Activated CD8-positive, alpha-beta memory T cell treated with anti-CD3 and anti-CD28 coated beads for 4 hours (primary cell): Measurements from ENCODE around the gene NOC4L.
"Not testable (repeated sequence)": the region's sequence is repeated elsewhere in the genome, so short reads cannot be mapped to it uniquely, and the experiment has no call there.

Source experiments
- DNase-seq, 2 donors: peaks; one replicate each; pipeline ENCODE4 v3.0.0-alpha.2; 2020; ENCODE audit warnings: low read depth in 2 of 2

NOC4L gene

DNA sequence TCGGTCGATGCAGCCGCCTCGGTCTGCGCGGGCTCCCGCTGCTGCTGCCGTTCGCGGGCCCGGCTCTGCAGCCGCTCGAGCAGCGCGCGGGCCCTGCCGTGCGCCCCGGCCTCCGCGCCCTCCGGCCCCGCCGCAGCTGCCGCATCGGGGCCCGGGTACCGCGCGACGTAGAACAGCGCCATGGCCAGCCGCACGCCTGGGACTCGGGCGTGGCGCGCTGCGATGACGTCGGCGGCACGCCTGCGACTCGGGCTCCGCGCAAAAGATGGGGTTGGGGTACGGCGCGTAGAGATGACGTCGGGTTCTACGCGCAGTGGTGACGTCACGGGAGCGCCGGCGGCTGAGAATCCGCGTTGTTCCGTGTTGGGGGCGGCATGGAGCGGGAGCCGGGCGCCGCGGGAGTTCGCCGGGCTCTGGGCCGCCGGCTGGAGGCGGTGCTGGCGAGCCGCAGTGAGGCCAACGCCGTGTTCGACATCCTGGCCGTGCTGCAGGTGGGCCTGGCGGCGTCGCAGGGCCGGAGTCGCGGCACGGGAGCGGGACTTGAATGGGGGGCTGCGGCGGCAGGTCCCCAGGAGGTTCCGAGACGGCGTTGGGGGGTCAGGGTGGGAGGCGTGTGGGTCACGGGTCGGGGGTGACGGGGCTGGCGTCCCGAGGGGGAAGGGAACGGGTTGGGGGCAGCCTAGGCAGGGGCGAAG lies at the start of gene NOC4L, which contains the start of gene DDX51:
Gene NOC4L (plus strand): TSS at position 343 of the 695 bp plus-strand sequence. CDS start 32 bp downstream, at position 375.
Gene DDX51 (minus strand): TSS at position 205 of the 695 bp plus-strand sequence. CDS start 23 bp downstream, at position 182.
- DNase-seq, result peak; percentile 88 to 94

GRCh38 chr12:132095520-132096409 lies 48.5 kb upstream of the NOC4L start:
- DNase-seq, result no peak

- DNase-seq, result no peak
Observed at GRCh38 chr12:132099739-132100138, 44.5 kb upstream of the NOC4L start.

GRCh38 chr12:132100306-132101065 lies 43.8 kb upstream of the NOC4L start:
- no peak for DNase-seq

GRCh38 chr12:132102297-132102696 lies 42.0 kb upstream of the NOC4L start:
- DNase-seq, result no peak

- DNase-seq, result not testable (repeated sequence)
Observed at GRCh38 chr12:132103072-132103471, 41.2 kb upstream of the NOC4L start.

DNA sequence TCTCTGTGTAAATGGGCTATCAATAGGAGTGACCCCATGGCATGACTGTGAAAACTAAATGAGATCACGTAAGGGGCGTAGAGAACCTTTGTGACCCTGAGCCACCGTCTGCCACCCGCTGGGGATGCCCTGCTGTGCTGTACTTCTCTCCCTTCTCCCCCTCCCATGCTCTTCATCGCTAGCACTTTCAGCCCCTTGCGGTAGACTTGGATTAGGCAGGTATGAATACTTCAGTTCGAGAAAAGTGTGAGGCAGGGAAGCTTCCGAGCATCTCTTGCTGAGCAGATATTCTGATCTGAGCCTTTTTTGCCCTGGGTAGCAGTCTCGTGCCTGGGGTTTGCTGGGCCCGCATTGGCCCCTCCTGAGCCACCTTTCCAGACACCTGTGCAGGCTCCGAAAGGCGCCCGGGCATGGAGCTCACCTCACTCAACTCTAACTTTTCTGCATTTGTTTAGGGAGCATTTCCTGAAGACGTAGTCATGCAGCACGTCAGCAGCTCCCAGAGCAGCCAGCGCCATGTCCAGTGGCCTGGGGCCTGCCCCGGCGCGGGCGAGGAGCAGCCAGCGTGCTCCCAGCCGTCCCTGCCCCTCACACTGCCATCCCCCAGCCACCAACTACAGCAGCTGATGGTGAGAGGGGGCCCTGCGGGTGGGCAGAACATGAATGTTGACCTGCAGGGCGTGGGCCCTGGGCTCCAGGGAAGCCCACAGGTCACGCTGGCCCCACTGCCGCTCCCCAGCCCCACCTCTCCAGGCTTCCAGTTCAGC lies 40.5 kb upstream of the NOC4L start:
- no peak for DNase-seq

DNA sequence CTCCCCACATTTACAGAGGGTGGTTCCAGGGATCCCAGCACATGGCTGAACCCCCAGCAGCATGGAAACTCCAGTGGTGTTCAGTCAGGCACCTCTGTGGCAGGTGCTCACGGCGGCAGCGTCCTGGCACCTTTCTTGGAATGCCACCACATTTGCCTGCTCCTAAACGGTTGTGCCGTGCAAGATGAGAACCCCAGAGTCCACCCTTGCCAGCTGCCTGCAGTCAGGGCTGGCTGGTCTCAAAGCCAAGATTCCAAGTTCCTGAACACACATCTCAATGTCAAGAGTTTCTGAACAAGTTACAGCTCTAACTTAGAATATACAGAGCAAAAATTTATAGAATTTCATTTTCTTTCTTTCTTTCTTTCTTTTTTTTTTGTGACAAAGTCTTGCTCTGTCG lies 38.8 kb upstream of the NOC4L start:
- DNase-seq, result no peak

- no peak for DNase-seq
Observed at GRCh38 chr12:132106921-132107320, 37.3 kb upstream of the NOC4L start.

GRCh38 chr12:132108211-132108832 lies 35.9 kb upstream of the NOC4L start:
- DNase-seq, result no peak

- DNase-seq, result no peak
Observed at GRCh38 chr12:132109741-132110140, 34.5 kb upstream of the NOC4L start.

DNA sequence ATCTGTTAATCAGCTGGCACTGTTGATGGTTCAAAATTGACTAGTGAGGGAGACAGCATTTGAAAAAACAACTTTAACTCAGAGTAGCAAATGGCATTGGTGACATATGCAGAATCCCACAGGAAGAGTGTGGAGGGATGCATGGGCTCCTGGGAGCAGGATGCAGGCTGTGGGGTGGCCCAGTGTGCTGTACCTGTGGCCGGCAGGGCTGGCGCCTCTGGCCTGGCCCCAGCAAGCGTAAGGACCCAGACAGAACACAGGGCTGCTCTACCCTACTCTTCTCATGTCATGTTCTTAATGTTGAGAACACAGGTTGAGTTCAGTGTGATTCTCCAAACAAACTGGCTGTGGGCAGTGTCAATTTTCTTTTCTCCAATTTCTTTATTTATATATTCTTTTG lies 33.6 kb upstream of the NOC4L start:
- no peak for DNase-seq

GRCh38 chr12:132111654-132112304 lies 32.5 kb upstream of the NOC4L start:
- DNase-seq, result no peak

GRCh38 chr12:132114667-132115066 lies 29.6 kb upstream of the NOC4L start:
- no peak for DNase-seq

DNA sequence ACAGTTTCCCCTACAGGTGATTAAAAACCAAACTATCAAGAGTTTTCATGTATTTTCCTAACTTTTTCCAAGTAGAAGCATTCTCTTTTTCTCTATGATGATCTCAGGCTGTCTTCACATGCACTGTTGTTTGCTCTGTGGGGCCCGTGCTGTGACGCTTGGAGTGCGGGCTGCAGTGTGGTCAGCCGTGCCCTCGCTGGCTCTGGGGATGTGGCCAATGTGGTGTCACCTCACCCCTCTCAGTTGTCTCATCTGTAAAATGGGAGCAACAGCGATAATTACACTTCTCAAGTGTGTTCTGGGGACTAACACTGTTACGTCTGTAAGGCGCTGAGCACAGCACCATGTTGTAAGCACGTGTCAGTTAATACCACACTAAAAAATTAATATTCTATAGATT lies 28.8 kb upstream of the NOC4L start:
- no peak for DNase-seq

DNA sequence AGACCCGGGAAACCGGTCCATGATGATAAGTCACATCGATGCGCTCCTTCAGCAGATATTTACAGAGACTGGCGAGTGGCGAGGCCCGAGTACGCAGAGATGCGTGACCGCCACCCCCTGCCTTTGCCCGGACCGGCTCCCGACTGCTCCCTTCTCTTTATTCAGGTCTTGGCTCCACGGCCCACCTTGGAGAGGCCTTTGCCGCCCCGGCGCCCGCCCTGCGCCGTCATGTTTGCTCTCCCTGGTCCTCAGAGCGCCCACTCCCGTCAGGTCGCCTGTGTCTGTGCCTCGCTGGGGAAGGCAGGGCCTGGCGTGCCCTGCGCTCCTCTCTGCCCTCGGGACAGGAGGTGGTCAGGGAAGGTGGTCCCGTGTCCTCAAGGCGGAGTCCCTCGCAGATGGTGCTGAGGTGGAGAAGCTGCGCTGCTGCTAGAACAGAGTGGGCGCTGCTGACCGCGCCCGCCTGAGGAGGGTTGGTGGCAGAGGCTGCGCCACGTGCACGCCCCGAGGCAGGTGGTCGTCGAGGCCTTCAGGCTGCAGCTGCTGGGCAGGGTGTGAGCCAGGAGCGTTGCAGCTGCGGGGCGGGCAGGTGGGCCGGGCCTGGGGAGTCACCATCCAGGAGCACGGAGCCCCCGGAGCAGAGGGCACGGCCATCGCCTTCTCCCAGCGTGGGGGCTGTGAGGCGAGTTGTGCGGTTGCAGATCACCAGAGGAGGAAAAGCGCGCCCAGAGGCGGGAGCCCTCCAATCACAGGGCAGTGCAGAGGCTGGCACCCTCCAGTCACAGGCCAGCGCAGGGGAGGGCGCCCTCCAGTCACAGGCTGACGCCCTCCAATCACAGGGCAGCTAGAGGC lies 27.3 kb upstream of the NOC4L start:
- DNase-seq, result no peak

GRCh38 chr12:132117558-132117875 lies 26.7 kb upstream of the NOC4L start:
- DNase-seq, result no peak

DNA sequence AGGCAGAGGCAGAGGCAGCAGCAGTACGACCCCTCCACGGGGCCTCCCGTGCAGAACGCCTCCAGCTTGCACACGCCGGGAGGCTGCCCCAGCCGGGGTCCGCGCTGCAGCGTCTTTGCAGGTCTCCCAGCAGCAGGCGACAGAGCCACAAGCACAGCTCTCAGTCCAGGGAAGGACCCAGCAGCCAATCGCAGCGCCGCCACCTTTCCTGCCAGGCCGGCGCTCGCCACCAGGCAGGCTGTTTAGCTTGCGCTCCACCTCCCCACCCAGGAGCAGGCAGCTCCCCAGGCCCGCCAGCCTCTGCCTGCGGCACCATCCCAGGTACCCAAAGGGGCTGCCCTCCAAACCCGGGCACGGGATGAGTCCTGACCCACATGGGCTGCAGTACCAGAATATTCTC lies 25.4 kb upstream of the NOC4L start:
- no peak for DNase-seq

DNA sequence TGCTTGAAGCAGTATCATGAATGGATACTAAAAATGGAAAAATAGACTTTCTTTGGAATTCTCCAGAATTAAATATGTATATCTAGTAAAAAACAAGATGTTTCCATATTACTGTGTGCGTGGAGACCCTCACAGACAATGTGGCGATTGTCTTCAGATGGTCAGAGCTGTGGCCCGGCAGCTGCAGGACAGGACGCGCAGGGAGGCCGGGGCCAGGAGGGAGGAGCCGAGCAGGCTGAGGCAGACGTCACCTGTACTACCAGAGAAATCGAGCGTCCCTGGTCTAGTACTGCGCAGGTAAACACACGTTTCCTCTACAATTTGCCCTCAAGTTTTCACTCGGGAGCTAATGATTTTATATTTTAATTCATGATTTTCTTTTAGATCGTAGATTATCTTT lies 23.0 kb upstream of the NOC4L start:
- DNase-seq, result no peak
